Common myeloid progenitor, CD34-positive (primary cell): Measurements from ENCODE around the gene FTO.
A peak's percentile ranks its signal among the peaks of the same experiment; 100 is the strongest.

Experiments used
- CTCF ChIA-PET: fragments of 350-600 bp; sonication (Branson Sonifier 250); formaldehyde crosslinking; loops from one replicate; lab custom pipeline; 2021; ENCODE audit warnings: antibody characterized with exemption; lab: Charles Lee
- POLR2A ChIA-PET: fragments of 350-600 bp; sonication (Branson Sonifier 250); formaldehyde crosslinking; loops from one replicate; lab custom pipeline; 2021; ENCODE audit warnings: antibody characterized with exemption; lab: Charles Lee
- DNase-seq, 3 donors: peaks; one replicate each; pipeline versions ENCODE4 v3.0.0 to v3.0.0-alpha.2; 2013
- H3K27ac ChIP-seq, 2 experiments: 1 replicate in 1 of 2; 2 replicates in 1 of 2; pipeline ENCODE4 v1.7.0; 2013; ENCODE audit warnings: inconsistent platforms in 2 of 2, low read length in 2 of 2, mild to moderate bottlenecking in 2 of 2, low read depth in 1 of 2, moderate library complexity in 1 of 2; ENCODE audit not compliant: severe bottlenecking in 2 of 2, insufficient read depth in 1 of 2, poor library complexity in 1 of 2
- H3K27me3 ChIP-seq, 5 experiments: replicated peaks in 2 of 5; 1 replicate in 3 of 5; 2 replicates in 2 of 5; pipeline versions ENCODE4 v1.6.1 to v1.7.0; 2013; ENCODE audit warnings: low read length in 4 of 5, mild to moderate bottlenecking in 2 of 5, moderate library complexity in 2 of 5, inconsistent platforms in 1 of 5; ENCODE audit not compliant: insufficient read depth in 5 of 5, control insufficient read depth in 4 of 5
- H3K36me3 ChIP-seq, 4 experiments: 1 replicate in 2 of 4; 2 replicates in 2 of 4; pipeline versions ENCODE4 v1.6.1 to v1.7.0; 2013; ENCODE audit warnings: low read length in 3 of 4, control low read depth in 1 of 4, mild to moderate bottlenecking in 1 of 4; ENCODE audit not compliant: control insufficient read depth in 4 of 4, insufficient read depth in 4 of 4
- H3K4me1 ChIP-seq, 4 experiments: 1 replicate in 3 of 4; 2 replicates in 1 of 4; pipeline versions ENCODE4 v1.6.1 to v1.7.1; 2013; ENCODE audit warnings: low read length in 3 of 4, mild to moderate bottlenecking in 3 of 4, control low read depth in 1 of 4, inconsistent platforms in 1 of 4, moderate library complexity in 1 of 4; ENCODE audit not compliant: control insufficient read depth in 4 of 4, insufficient read depth in 4 of 4; ENCODE audit errors: control extremely low read depth in 1 of 4
- H3K4me3 ChIP-seq, 7 experiments: 1 replicate in 4 of 7; 2 replicates in 3 of 7; pipeline versions ENCODE4 v1.5.1 to v1.7.0; 2013; ENCODE audit warnings: mild to moderate bottlenecking in 7 of 7, low read length in 6 of 7, moderate library complexity in 6 of 7, inconsistent platforms in 2 of 7, low read depth in 2 of 7, control low read depth in 1 of 7; ENCODE audit not compliant: insufficient read depth in 4 of 7, control insufficient read depth in 1 of 7; ENCODE audit errors: extremely low read depth in 1 of 7
- H3K9me3 ChIP-seq, 5 experiments: 1 replicate in 4 of 5; 2 replicates in 1 of 5; pipeline versions ENCODE4 v1.6.1 to v1.7.1; 2013; ENCODE audit warnings: low read length in 4 of 5, mild to moderate bottlenecking in 2 of 5, inconsistent platforms in 1 of 5, low read depth in 1 of 5, moderate library complexity in 1 of 5; ENCODE audit not compliant: control insufficient read depth in 4 of 5, insufficient read depth in 2 of 5; ENCODE audit errors: control extremely low read depth in 1 of 5
- WGBS: methylation state at CpG from one replicate; pipeline ENCODE4 v1.1.5; 2013; ENCODE audit not compliant: insufficient coverage; 5-methylcytosine and 5-hydroxymethylcytosine counted together

Gene FTO

DNA sequence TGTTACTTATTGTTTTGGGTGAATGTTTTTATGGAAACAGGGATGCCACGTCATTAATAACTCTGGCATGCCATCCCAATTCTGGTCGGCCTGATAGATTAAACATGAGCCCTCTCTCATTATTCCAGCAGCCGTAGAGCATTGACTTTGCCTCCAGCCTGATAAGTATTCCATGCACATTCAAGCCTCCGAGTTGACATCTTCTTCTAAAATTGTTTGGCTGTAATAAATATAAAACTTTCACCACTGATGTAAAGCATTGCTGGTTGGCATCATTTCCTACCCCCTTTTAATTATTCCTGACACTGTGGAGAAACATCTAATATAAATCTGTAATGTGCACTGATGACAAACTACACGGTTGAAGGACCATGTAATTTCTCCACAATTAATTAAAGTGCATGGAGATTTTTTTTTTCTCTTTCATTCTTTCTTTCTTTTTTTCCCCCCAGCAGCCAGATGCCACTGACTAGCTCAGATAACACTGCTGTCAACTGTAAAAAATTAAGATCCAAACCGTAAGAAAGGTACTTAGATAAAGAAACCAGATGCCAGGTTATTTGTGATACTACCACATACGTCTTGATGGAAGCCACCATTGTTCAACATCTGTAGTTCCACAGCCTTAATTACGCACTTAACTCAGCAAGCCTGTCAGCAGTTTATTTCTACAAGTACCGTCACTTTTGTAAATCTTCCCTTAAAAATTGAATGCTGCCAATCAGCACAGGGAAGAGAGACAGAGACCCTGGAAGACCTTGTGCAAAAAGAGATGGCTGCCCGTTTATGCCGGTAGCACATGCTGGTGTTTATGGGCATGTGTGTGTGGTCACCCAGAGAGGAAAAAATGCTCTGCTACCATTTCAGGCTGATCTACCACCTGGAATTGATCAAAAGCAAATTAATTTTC is 344.9 kb downstream of the FTO start:
- no peak overlapping the region for H3K4me3 ChIP-seq
- no peaks in the 10 kb centered on the region for H3K36me3 ChIP-seq
- no peaks in the 10 kb centered on the region for H3K9me3 ChIP-seq
- H3K4me1 ChIP-seq = peaks cover 21 to 51% (median 36%) of the 10 kb centered on the region in 4 experiments
- no peaks in the 10 kb centered on the region for H3K27me3 ChIP-seq
- ChIA-PET CTCF (interaction anchor here (1.2 kb wide), 1 partner anchor 23 kb away, joined by 3 read pairs; no protein-coding TSS in a partner anchor), POLR2A (no interaction called here)
- peak in 2 of 3 donors; percentile 20 to 53 for DNase-seq
- 70% methylated on average over 5 of the region's 11 CpGs for WGBS
- no peak overlapping the region for H3K27ac ChIP-seq

DNA sequence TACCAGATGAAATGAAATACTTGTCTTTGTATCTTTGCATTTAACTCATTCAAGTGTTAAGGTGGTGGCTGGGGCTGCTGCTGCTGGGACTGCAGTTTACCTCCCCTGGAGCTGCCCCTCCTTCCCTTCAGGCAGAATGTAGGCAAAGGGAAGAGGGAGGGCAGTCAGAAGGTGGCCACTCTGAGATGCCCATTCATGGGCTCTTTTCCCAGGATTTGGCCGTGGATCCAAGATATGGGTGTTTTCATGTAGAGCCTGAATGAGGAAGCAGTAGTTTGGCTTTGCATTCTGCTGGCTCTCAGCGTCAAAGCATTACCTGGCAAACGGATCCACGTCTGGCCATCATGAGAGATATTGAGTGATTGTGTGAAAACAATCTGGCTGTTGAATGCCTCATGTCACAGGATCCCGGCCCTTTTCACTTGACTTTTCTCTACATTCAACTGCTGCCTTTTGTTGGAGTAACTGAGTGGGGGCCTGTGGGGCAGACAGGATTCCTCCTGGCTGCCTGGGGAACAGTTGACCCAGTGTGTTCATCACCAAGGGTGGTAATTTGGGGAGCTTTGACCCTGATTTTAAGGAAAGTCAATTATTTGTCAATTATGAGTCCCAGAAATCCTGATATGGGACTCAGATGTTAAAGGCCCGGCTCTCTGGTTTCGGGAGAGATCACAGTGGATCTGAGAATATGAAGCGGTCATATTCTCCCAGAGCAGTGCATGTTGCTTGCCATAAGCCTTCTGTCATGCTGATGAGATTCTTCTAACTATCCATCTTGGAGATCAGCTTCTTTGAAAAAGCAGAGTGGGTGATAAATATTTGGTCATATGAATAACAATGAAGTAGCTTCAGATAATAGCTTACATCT is 345.9 kb downstream of the FTO start:
- Histone ChIP-seq H3K27me3 (no peaks in the 10 kb centered on the region), H3K36me3 (no peaks in the 10 kb centered on the region), H3K9me3 (no peaks in the 10 kb centered on the region), H3K4me1 (peaks cover 21 to 51% (median 36%) of the 10 kb centered on the region in 4 experiments), H3K27ac (peak overlapping the region; percentile 22 to 65), H3K4me3 (no peak overlapping the region)
- DNase-seq = peak in 2 of 3 donors; percentile 28 to 54
- ChIA-PET POLR2A (no interaction called here), CTCF (interaction anchor here (0.6 to 1.2 kb wide), 4 partner anchors 16 to 99 kb away, joined by 3 read pairs; no protein-coding TSS in a partner anchor)
- WGBS = 90% methylated on average over 5 of the region's 8 CpGs

DNA sequence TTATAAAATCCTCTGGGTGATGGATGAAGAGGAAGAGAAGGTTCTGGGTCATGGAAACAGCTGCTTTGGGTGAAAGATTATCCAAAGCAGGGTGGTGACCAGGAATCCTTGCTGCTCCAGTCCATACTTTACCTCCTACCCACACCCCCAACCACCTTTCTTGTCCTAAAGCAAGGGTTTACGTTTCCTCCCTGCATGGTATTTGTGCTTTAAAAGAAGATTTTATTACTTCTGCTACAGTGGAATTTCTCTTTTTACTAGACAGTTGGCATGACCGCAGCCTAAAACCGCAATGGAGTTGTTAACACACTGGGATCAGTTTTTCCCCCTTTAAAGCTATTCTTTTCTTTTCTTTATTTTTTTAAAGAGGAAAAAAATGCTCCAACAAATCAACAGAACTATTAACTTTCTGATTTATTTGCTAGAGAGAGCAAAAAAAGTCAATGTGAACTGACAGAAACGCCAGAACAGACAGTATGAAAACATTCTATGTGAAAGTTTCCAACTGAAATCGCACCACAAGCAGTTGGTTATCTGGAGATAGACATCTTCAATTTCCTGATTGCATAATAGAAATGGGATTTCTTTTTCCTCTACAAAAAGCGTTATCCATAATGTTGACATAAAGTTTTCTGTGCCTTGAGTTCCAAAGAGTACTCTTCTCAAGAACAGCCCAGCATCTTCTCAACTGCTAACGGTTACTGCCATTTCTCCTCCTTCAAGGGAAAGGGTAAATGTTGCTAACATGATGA is 346.7 kb downstream of the FTO start:
- Histone ChIP-seq H3K27me3 (no peaks in the 10 kb centered on the region), H3K4me1 (peaks cover 21 to 51% (median 36%) of the 10 kb centered on the region in 4 experiments), H3K36me3 (no peaks in the 10 kb centered on the region), H3K9me3 (no peaks in the 10 kb centered on the region), H3K4me3 (peak overlapping the region in 3 of 7 experiments; percentile 2 to 35 (median 15)), H3K27ac (peak overlapping the region; percentile 44 to 65)
- peak; percentile 36 to 86 (median 78) for DNase-seq
- CTCF ChIA-PET = interaction anchor here (0.6 to 1.4 kb wide), 5 partner anchors 12 to 100 kb away, joined by 3 read pairs; no protein-coding TSS in a partner anchor
- WGBS = 40% methylated on average over 2 of the region's 7 CpGs
- POLR2A ChIA-PET = interaction anchor here (1.1 kb wide), 1 partner anchor 11 kb away, joined by 3 read pairs; no protein-coding TSS in a partner anchor

DNA sequence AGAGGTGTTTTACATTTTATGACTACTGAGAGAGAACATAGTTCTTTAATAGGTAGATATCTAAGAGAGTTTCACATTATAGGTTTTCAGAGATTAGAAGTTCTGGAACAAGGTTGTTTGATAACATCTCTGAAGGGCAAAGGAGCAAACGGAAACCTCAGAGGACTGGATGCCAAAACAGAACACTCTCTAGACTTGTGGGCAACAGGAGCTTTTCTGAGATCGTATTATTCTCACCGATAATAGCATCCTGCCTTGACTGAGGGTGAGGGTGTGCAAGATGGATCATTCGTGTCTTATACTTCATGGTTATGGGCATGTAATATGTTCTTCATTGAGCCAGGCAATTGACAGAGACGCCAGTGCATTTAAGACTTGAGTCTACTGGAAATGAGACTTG is 347.9 kb downstream of the FTO start:
- H3K27ac ChIP-seq = no peak overlapping the region
- peak in 2 of 3 donors; percentile 11 to 40 for DNase-seq
- ChIA-PET POLR2A (interaction anchor here (1.1 kb wide), 1 partner anchor 9 kb away, joined by 3 read pairs; no protein-coding TSS in a partner anchor), CTCF (interaction anchor here (1.4 kb wide), 1 partner anchor 11 kb away, joined by 3 read pairs; no protein-coding TSS in a partner anchor)
- 41% methylated on average over 3 of the region's 5 CpGs for WGBS
- H3K4me3 ChIP-seq = peak overlapping the region in 1 of 7 experiments; percentile 19
- H3K9me3 ChIP-seq = no peaks in the 10 kb centered on the region
- peaks cover 21 to 51% (median 36%) of the 10 kb centered on the region in 4 experiments for H3K4me1 ChIP-seq
- peaks cover 0 to 3% (median 0%) of the 10 kb centered on the region in 4 experiments for H3K36me3 ChIP-seq
- H3K27me3 ChIP-seq = no peaks in the 10 kb centered on the region

DNA sequence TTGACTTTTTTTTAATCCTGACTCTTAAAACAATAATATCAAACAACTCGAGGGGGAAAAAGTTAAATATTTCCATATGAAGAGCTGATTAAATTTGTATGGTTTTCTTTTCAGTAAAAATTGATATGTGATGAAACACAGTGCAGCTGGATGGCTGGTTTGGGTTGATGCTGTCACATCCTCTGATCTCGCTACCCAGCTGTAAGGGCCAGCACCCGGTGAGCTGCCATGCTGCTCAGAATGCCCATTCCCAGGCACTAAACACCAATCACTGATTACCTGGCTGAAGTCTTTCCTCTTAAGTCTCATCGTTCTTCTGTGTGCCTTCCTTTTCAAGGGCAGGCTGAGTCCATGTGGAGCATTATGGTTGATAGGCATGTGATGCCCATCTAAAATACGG is 348.3 kb downstream of the FTO start:
- H3K27ac ChIP-seq = no peak overlapping the region
- H3K4me1 ChIP-seq = peaks cover 21 to 51% (median 36%) of the 10 kb centered on the region in 4 experiments
- WGBS = 50% methylated on average over 2 of the region's 5 CpGs
- H3K9me3 ChIP-seq = no peaks in the 10 kb centered on the region
- POLR2A ChIA-PET = no interaction called here
- CTCF ChIA-PET = interaction anchor here (1.4 kb wide), 1 partner anchor 10 kb away, joined by 3 read pairs; no protein-coding TSS in a partner anchor
- DNase-seq = peak in 1 of 3 donors; percentile 5
- H3K4me3 ChIP-seq = no peak overlapping the region
- no peaks in the 10 kb centered on the region for H3K27me3 ChIP-seq
- peaks cover 0 to 3% (median 1%) of the 10 kb centered on the region in 4 experiments for H3K36me3 ChIP-seq
